OCI-LY7 (cell line): ENCODE measurements around the gene CAMK2N1. TPM values are rescaled to one million over a fixed set of nuclear protein-coding genes. Genes with fewer than 3 reads are reported as not detected.

Experiments
- BruUV-seq: library from RNA; stranded (reverse); fragments of 400-500 nt; replicated peaks from 2 replicates; lab custom pipeline; 2021; lab: Mats Ljungman, UMichigan
- CTCF ChIA-PET: fragments of 300-600 bp; sonication (Branson Sonifier 250); formaldehyde crosslinking; loops from one replicate; lab custom pipeline; 2022; ENCODE audit warnings: antibody characterized with exemption; ENCODE audit not compliant: unreplicated experiment; lab: Charles Lee
- POLR2A ChIA-PET: fragments of 300-600 bp; sonication (Branson Sonifier 250); formaldehyde crosslinking; loops from one replicate; lab custom pipeline; 2022; ENCODE audit warnings: antibody characterized with exemption; lab: Charles Lee
- DNase-seq: peaks from one replicate; pipeline ENCODE4 v3.0.0-alpha.2; 2015; ENCODE audit warnings: low spot score
- H2AFZ ChIP-seq: fragments of 200-600 bp; sonication (generic), shearing (Covaris generic); 2 replicates; pipeline ENCODE4 v1.6.1; 2014; ENCODE audit warnings: mild to moderate bottlenecking, antibody characterized with exemption, low read length, moderate library complexity
- H3K27ac ChIP-seq: fragments of 200-600 bp; sonication (generic); 2 replicates; pipeline ENCODE4 v1.5.1; 2014; ENCODE audit warnings: mixed run types, low read depth, mild to moderate bottlenecking, moderate library complexity, low read length, inconsistent platforms; ENCODE audit not compliant: poor library complexity, severe bottlenecking
- H3K36me3 ChIP-seq: fragments of 200-600 bp; sonication (generic); 2 replicates; pipeline ENCODE4 v1.6.1; 2014; ENCODE audit warnings: mild to moderate bottlenecking, antibody characterized with exemption, low read length, moderate library complexity, mixed read lengths; ENCODE audit not compliant: insufficient read depth
- H3K4me1 ChIP-seq: fragments of 200-600 bp; sonication (generic); 2 replicates; pipeline ENCODE4 v1.5.1; 2014; ENCODE audit warnings: mild to moderate bottlenecking, low read length; ENCODE audit not compliant: insufficient read depth, poor library complexity, severe bottlenecking
- H3K4me2 ChIP-seq: fragments of 200-600 bp; sonication (generic); 2 replicates; pipeline ENCODE4 v1.6.1; 2014; ENCODE audit warnings: mild to moderate bottlenecking, low read length
- H3K4me3 ChIP-seq: fragments of 200-600 bp; sonication (generic); 2 replicates; pipeline ENCODE4 v1.5.1; 2014; ENCODE audit warnings: mild to moderate bottlenecking, low read depth, low read length; ENCODE audit not compliant: poor library complexity, severe bottlenecking
- H3K79me2 ChIP-seq: fragments of 200-600 bp; sonication (generic); 2 replicates; pipeline ENCODE4 v1.6.1; 2016; ENCODE audit warnings: low read depth, mild to moderate bottlenecking, low read length, moderate library complexity, mixed read lengths; ENCODE audit not compliant: insufficient read depth
- H3K9me2 ChIP-seq: fragments of 200-600 bp; sonication (generic); 2 replicates; pipeline ENCODE4 v1.6.1; 2016; ENCODE audit warnings: mild to moderate bottlenecking, low read length, mixed read lengths; ENCODE audit not compliant: insufficient read depth
- H3K9me3 ChIP-seq: fragments of 200-600 bp; sonication (generic); 2 replicates; pipeline ENCODE4 v1.6.1; 2014; ENCODE audit warnings: mild to moderate bottlenecking, mixed run types, low read length, mixed read lengths
- H4K20me1 ChIP-seq: fragments of 200-600 bp; sonication (generic); 2 replicates; pipeline ENCODE4 v1.6.1; 2014; ENCODE audit warnings: mild to moderate bottlenecking, antibody characterized with exemption, low read length, moderate library complexity, mixed read lengths; ENCODE audit not compliant: insufficient read depth
- EZH2phosphoT487 ChIP-seq: fragments of 200-600 bp; sonication (generic); IDR thresholded peaks from 2 replicates; pipeline ENCODE4 v1.6.1; 2018; ENCODE audit warnings: low read depth, borderline replicate concordance, mild to moderate bottlenecking, mixed run types, antibody characterized with exemption, low read length, moderate library complexity, mixed read lengths
- intact Hi-C: fragments of 100-400 bp; cut with micrococcal nuclease; formaldehyde crosslinking; loops from one replicate; pipeline ENCODE4 v1.10.0; 2022; ENCODE audit not compliant: unreplicated experiment
- total RNA-seq, 2 experiments: library from RNA; depleted of rRNA in 1 of 2; stranded (reverse); fragments of >200 nt in 1 of 2; shearing (Covaris generic) in 1 of 2; gene quantifications; 2 replicates each; pipeline ENCODE4 v1.2.3, GENCODE V29; 2014 to 2022
- TF ChIP-seq, protein P1 (sequence below): fragments of 200-600 bp; sonication (generic); conservative IDR thresholded peaks from 2 replicates; pipeline ENCODE4 v1.5.1; 2014; ENCODE audit warnings: mild to moderate bottlenecking, antibody characterized with exemption, low read length, moderate library complexity, mixed read lengths

The CAMK2N1 gene
- total RNA-seq, 2 experiments from 2014 or later: not detected

DNA sequence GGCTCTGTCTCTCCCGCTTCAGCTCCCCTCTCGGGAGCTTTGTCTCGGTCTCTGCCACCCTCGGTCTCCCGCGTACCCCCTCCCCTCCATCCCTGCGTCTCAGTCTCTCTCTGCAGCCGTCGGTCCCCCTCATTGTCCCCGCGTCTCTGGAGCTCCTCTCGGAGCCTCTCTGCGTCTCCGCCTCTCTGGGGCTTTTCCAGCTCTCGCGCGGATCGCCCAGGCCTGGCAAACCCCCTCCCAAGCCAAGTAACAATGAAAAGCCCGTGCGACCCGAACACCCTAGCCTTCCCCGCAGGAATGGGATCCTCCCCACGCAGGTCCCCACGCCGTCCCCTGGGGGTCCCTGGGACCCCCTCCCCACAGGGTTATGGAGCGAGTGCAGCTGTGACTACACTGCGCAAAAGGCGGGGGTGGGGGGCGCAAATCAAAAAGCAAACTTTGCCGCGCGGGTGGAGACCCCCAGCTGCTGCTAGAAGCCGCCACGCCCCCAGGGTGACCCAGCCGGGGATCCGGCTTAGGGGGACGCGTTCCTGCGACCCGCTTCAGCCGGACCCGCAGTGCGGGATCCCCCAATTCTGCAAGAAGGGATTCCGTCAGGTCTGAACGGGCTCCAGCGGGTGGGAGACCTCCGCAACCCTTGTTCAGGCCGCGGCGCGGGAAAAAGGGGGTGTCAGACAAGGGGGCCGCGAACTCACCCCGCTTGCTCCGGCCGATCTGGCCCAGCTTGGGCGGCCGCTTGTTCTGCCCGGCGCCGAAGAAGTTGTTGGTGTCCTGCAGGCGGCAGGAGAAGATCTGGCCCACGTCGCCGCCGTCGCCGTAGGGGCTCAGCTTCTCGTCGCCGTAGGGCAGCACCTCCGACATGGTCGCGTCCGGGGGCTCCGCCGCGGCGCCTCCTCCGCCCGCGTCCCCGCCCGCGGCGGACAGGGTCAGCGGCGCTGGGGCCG, 1.2 kb downstream of the CAMK2N1 start:
- CTCF ChIA-PET: no interaction called here
- Histone ChIP-seq H3K36me3 (no peaks in the 10 kb centered on the region), H3K4me2 (no peak overlapping the region), H2AFZ (no peak overlapping the region), H3K9me3 (no peaks in the 10 kb centered on the region), H3K4me1 (peaks cover 15% of the 10 kb centered on the region), H3K4me3 (no peak overlapping the region), H4K20me1 (no peaks in the 10 kb centered on the region), H3K27ac (no peak overlapping the region), H3K9me2 (no peaks in the 10 kb centered on the region), H3K79me2 (no peaks in the 10 kb centered on the region)
- BruUV-seq: no TSS peak
- intact Hi-C loops: no loop called here
- peak; percentile 77; the same call in 1 of the 2 replicates for TF ChIP-seq EZH2phosphoT487
- TF ChIP-seq, protein P1, sequence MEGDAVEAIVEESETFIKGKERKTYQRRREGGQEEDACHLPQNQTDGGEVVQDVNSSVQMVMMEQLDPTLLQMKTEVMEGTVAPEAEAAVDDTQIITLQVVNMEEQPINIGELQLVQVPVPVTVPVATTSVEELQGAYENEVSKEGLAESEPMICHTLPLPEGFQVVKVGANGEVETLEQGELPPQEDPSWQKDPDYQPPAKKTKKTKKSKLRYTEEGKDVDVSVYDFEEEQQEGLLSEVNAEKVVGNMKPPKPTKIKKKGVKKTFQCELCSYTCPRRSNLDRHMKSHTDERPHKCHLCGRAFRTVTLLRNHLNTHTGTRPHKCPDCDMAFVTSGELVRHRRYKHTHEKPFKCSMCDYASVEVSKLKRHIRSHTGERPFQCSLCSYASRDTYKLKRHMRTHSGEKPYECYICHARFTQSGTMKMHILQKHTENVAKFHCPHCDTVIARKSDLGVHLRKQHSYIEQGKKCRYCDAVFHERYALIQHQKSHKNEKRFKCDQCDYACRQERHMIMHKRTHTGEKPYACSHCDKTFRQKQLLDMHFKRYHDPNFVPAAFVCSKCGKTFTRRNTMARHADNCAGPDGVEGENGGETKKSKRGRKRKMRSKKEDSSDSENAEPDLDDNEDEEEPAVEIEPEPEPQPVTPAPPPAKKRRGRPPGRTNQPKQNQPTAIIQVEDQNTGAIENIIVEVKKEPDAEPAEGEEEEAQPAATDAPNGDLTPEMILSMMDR: no peak
- POLR2A ChIA-PET: no interaction called here
- DNase-seq: no peak

DNA sequence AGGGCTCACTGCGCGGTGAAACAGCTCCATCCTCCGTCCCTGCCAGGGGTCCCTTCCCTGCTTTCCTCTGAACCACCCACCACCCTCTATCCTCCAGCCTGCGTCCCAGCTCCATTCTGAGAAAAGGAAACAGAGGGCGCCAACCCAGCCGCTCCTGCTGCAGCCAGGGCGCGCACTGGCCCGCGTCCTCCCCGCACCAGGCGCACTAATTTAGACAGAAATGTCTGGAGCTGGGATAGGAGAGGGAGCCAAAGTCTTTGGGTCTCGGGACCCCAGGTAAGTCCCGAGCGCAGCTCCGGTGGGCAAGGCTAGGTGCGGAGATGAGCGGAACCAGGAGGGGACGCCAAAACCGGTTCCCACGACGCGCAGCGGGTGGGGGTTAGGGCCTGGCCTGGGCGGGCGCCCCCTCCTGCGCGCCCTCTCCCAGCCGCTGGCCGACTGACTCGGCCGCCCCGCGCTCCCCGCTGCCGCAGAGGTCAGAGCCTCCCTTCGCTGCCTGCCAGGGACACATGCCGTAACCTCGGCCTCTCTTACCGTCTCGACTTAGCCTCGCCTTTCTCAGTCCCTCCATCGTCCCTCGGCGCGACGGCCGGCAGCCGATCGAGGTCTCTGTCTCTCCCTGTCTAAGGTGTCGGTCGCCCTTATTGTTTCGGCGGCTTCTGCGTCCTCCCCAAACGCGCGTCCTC, 2.0 kb downstream of the CAMK2N1 start:
- no peaks in the 10 kb centered on the region for H4K20me1 ChIP-seq
- H3K27ac ChIP-seq: no peak overlapping the region
- no peak; the same call in 1 of the 2 replicates for TF ChIP-seq EZH2phosphoT487
- TF ChIP-seq, protein P1: 0 out of 2 replicates have a peak, but pooled peaks have one; percentile 19
- no peaks in the 10 kb centered on the region for H3K9me2 ChIP-seq
- intact Hi-C loops: no loop called here
- no peak for DNase-seq
- no peak overlapping the region for H3K4me2 ChIP-seq
- no peaks in the 10 kb centered on the region for H3K79me2 ChIP-seq
- BruUV-seq: no TSS peak
- H3K9me3 ChIP-seq: no peaks in the 10 kb centered on the region
- ChIA-PET POLR2A (interaction anchor here (1.0 kb wide), 1 partner anchor 10 kb away, joined by 4 read pairs; no protein-coding TSS in a partner anchor), CTCF (no interaction called here)
- no peak overlapping the region for H2AFZ ChIP-seq
- no peak overlapping the region for H3K4me3 ChIP-seq
- peaks cover 15% of the 10 kb centered on the region for H3K4me1 ChIP-seq
- no peaks in the 10 kb centered on the region for H3K36me3 ChIP-seq
